HG03097 (cell line): ENCODE data around the gene PRAMEF11.

Experiments
- ATAC-seq: cut with Tn5 transposase; IDR thresholded peaks from one replicate; pipeline ENCODE4 v1.9.1; 2021; ENCODE audit not compliant: unreplicated experiment, low FRiP score

Gene PRAMEF11

GRCh38 chr1:12774801-12775345, 56.3 kb downstream of the PRAMEF11 start:
- no peak for ATAC-seq
